BJ (cell line): ENCODE measurements around the gene ZC2HC1B. TPM values are rescaled to one million over a fixed set of nuclear protein-coding genes. Genes with fewer than 3 reads are reported as not detected.
"Not testable (repeated sequence)": the region's sequence is repeated elsewhere in the genome, so short reads cannot be mapped to it uniquely, and the experiment has no call there.

Source experiments
- CTCF ChIA-PET: fragments of 350-600 bp; formaldehyde crosslinking; extraction: SDS; loops from one replicate; lab custom pipeline; 2021; ENCODE audit warnings: antibody characterized with exemption, inconsistent platforms; lab: Yijun Ruan, JAX
- POLR2A ChIA-PET: fragments of 300-600 bp; sonication (Branson Sonifier 250); formaldehyde crosslinking; extraction: SDS; loops from one replicate; lab custom pipeline; 2021; ENCODE audit warnings: antibody characterized with exemption; lab: Charles Lee
- DNase-seq: peaks from one replicate; pipeline ENCODE4 v3.0.0-alpha.2; 2011; ENCODE audit warnings: low read depth
- H3K27me3 ChIP-seq: 2 replicates; pipeline ENCODE4 v1.6.0; 2011; ENCODE audit warnings: low read length; ENCODE audit not compliant: control insufficient read depth, insufficient read depth
- H3K36me3 ChIP-seq: 2 replicates; pipeline ENCODE4 v1.5.1; 2011; ENCODE audit warnings: low read length; ENCODE audit not compliant: control insufficient read depth, insufficient read depth
- H3K4me3 ChIP-seq: 2 replicates; pipeline ENCODE4 v1.5.1; 2011; ENCODE audit warnings: low read depth, mild to moderate bottlenecking, control low read depth, low read length
- polyA plus RNA-seq: library from polyadenylated mRNA; depleted of rRNA; stranded (reverse); fragments of >200 nt; gene quantifications from 2 replicates; pipeline ENCODE4 v1.2.3, GENCODE V29; 2011
- TF ChIP-seq, protein P1 (sequence below): IDR thresholded peaks from 2 replicates; pipeline ENCODE4 v1.5.1; 2011; ENCODE audit warnings: low read depth, mild to moderate bottlenecking, control low read depth, inconsistent platforms, low read length, moderate library complexity; ENCODE audit not compliant: insufficient read depth

ZC2HC1B gene
- polyA plus RNA-seq, 1 experiment = not detected

DNA sequence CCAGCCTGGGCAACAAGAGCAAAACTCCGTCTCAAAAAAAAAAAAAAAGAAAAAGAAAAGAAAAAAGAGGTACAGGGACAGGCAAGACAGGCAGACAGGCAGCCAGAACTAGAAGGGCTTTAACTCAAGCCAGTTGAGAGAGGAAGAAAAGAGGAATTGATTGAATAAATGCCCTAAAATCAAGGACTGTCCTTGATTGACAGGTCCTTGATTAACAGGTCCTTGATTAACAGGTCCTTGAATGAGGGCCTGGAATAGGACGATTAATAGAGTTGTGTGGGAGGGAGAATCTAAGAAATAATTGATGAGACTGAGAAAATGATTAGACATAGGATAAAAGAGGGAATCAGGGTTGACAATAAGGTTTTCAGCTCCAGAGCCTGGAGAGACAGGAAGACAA lies 36.1 kb downstream of the ZC2HC1B start:
- TF ChIP-seq, protein P1, sequence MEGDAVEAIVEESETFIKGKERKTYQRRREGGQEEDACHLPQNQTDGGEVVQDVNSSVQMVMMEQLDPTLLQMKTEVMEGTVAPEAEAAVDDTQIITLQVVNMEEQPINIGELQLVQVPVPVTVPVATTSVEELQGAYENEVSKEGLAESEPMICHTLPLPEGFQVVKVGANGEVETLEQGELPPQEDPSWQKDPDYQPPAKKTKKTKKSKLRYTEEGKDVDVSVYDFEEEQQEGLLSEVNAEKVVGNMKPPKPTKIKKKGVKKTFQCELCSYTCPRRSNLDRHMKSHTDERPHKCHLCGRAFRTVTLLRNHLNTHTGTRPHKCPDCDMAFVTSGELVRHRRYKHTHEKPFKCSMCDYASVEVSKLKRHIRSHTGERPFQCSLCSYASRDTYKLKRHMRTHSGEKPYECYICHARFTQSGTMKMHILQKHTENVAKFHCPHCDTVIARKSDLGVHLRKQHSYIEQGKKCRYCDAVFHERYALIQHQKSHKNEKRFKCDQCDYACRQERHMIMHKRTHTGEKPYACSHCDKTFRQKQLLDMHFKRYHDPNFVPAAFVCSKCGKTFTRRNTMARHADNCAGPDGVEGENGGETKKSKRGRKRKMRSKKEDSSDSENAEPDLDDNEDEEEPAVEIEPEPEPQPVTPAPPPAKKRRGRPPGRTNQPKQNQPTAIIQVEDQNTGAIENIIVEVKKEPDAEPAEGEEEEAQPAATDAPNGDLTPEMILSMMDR = no peak

DNA sequence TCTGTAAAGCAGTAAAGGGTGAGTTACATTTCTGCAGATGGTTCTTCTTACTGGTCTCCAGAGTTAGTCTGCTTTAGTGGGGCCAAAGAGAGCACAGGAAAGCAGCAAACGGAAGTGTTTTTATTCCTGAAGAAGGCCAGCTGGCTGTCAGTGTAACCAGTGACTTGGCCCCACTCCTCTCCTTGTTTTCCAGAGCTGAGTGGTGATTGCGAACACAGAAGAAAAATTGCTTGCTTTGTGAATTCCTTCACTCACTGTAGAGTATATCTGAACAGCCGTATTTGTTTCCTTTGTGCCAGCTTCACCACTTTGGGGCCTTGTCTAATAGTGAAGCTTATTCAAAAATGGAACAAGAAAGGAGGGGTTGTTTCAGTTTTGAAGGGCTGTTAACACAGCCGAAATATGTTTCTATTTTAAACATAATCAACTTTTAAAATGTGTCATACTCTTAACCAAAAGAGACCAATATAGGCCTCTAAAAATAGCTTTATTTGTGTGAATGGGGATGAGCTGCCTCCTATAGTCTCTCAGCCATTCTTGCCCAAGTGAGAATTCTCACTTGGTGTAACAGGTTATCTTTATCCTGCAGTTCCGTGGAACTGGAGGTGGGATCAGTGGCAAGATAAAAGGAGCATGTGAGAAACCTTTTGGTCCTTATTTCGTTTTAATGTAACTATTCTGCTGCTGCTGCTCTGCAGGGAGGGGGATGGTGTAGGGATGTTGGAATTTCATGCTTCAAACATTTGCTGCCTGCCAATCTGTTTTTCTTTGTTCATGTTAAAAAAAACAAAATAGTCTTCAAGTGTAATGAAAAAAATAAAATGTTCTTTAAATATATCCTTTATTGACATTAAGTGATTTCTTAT lies 37.8 kb downstream of the ZC2HC1B start:
- TF ChIP-seq, protein P1 = no peak
- Histone ChIP-seq H3K4me3 (no peak overlapping the region), H3K36me3 (no peaks in the 10 kb centered on the region), H3K27me3 (no peaks in the 10 kb centered on the region)
- no peak for DNase-seq
- CTCF ChIA-PET = interaction anchor here (0.9 to 1.2 kb wide), 3 partner anchors 15 to 42 kb away, joined by 3 to 4 read pairs (median 3); no protein-coding TSS in a partner anchor
- POLR2A ChIA-PET = no interaction called here

More for the DNA sequence above, 36.1 kb downstream of the ZC2HC1B start:
- CTCF ChIA-PET = no interaction called here
- DNase-seq = no peak
- H3K4me3 ChIP-seq = no peak overlapping the region
- H3K36me3 ChIP-seq = no peaks in the 10 kb centered on the region
- POLR2A ChIA-PET = no interaction called here
- H3K27me3 ChIP-seq = no peaks in the 10 kb centered on the region

DNA sequence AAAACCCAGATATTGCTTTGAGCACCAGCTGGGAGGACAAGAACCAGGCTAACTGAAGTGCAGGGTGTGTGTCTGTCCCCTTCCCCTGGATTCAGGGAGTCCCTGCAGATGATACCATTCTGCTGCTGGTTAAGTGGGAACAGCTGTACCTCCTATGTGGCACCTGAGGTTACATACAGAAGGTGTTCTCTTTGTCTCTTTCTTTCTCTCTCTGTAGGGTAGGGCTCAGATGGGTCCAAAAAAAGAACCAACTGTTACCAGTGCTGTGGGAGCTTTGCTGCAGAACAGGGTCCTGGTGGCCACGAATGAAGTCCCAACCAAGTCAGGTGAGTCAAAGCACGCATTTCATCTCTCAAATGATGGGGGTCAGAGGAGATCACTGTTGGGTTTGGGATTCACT lies 38.6 kb downstream of the ZC2HC1B start:
- no peaks in the 10 kb centered on the region for H3K36me3 ChIP-seq
- ChIA-PET CTCF (interaction anchor here (1.2 kb wide), 1 partner anchor 16 kb away, joined by 3 read pairs; no protein-coding TSS in a partner anchor), POLR2A (no interaction called here)
- no peak for DNase-seq
- H3K27me3 ChIP-seq = no peaks in the 10 kb centered on the region
- TF ChIP-seq, protein P1 = no peak
- H3K4me3 ChIP-seq = no peak overlapping the region

DNA sequence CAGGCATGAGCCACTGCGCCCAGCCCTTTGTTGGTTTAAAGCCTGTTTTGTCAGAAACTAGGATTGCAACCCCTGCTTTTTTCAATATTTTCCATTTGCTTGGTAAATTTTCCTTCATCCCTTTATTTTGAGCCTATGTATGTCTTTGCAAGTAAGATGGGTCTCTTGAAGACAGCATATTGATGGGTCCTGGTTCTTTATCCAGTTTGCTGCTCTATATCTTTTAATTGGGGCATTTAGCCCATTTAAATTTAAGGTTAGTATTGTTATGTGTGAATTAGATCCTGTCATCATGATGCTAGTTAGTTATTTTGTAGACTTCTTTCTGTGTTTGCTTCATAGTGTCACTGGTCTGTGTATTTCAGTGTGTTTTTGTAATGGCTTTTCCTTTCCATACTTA lies 46.8 kb downstream of the ZC2HC1B start:
- no peak for DNase-seq
- Histone ChIP-seq H3K36me3 (no peaks in the 10 kb centered on the region), H3K4me3 (no peak overlapping the region), H3K27me3 (no peaks in the 10 kb centered on the region)
- CTCF ChIA-PET = no interaction called here
- TF ChIP-seq, protein P1 = no peak
- POLR2A ChIA-PET = no interaction called here

DNA sequence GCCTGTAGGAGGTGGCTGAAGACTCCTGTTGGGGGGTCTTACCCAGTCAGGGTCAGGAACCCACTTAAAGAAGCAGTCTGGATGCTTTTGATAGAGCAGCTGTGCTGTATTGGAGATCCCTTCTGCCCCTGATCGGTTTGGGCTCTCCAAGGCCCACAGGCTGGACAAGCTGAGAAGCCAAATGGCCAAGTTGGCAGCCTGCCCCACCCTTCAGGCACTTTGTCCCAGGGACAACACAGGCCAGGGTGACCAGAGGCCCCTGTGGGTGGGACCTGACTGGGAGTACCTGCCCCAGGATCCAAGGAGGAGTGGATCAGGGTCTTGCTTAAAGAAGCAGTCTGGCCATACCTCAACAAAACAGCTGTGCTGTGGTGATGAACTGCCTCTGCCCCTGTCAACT lies 48.4 kb downstream of the ZC2HC1B start:
- Histone ChIP-seq H3K36me3 (no peaks in the 10 kb centered on the region), H3K27me3 (no peaks in the 10 kb centered on the region), H3K4me3 (no peak overlapping the region)
- ChIA-PET POLR2A (no interaction called here), CTCF (interaction anchor here (1.1 kb wide), 1 partner anchor 27 kb away, joined by 4 read pairs; no protein-coding TSS in a partner anchor)
- TF ChIP-seq, protein P1 = no peak
- DNase-seq = no peak

DNA sequence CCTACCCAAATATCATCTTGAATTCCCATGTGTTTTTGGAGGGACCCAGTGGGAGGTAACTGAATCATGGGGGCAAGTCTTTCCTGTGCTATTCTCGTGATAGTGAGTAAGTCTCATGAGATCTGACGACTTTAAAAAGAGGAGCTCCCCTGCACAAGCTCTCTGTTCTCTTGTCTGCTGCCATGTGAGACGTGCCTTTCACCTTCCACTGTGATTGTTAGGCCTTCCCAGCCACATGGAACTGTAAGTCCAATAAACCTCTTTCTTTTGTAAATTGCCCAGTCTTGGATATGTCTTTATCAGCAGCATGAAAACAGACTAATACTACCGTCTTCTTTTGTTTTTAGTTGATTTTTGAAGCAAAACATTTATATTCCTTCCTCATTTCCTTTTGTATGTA lies 52.8 kb downstream of the ZC2HC1B start:
- H3K27me3 ChIP-seq, H3K36me3 ChIP-seq, DNase-seq, POLR2A ChIA-PET, CTCF ChIA-PET, H3K4me3 ChIP-seq: not testable (repeated sequence)
